HG02678 (cell line): ENCODE measurements around the gene IFNLR1.

Experiments
- ATAC-seq: cut with Tn5 transposase; IDR thresholded peaks from one replicate; pipeline ENCODE4 v1.9.1; 2021; ENCODE audit warnings: mild to moderate bottlenecking, moderate library complexity; ENCODE audit not compliant: unreplicated experiment

IFNLR1 gene

DNA sequence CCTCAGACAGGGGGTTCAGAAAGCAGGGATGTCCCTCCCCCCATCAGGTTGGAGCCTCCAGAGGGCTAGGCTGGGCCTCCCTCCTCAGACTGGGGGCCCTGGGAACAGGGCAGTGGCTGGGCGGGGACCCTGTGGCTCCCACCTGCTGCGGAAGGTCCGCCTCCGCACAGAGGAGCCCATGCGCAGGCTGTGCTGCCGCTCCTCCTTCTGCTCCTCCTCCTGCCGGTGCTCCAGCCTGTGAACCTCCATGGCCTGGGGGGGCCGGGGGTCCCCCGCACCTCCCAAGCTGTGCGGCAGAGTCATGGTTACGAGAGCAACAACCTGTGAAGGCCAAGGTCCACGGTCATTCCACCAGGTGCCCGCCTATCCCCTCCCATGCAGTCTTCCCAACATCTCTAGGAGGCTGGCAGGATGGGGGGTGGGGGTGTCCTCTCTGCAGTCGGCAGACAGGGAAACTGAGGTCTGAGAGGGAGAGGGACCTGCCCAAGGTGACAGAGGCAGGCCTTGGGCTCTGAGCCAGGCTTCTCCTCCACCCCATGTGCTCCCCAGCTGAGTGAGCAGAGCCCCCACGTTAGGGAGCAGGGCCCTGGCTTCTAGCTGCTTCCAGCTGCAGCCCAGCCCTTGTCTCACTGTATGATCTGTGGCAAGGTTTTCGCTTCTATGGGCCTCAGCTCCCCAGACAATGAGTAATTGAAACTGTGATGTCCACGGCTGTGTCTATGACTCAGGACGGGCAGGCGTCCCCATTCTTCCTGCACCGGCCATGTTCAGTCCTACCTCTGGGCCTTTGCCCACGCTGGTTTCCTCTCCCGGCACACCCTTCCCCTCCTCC is 78.5 kb downstream of the IFNLR1 start:
- ATAC-seq, result no peak

DNA sequence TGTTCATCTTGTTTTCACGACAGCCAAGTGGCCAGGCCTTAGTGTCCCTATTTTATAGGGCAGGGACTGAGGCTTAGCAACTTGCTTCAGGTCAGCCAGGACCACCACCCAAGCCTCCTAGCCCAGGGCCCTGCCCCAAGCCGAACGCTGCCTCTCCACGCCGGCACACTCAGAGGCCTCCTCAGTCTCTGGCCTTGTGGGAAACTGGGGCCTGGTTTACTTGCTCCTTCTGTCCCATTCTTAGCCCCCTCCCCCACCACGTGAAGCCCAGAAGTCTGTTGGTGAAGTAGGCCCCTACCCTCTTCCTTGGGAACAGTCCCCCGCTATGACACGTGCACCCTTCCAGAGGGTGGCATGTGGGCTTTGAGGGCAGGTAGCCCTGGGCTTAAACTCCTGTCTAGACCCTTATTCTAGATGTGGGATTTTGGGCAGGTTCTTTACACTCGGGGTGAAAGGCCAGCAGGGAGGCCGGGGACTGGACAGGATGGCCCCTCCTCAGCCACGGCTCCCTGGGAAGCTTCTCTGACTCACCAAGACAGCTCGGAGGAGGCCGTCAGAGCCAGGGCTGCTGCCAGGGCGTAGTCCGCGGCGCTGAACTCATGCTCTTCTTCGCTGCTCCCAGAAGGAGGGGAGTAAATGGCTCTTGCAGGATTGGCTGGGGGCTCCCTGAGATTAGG is 79.5 kb downstream of the IFNLR1 start:
- ATAC-seq, result no peak

DNA sequence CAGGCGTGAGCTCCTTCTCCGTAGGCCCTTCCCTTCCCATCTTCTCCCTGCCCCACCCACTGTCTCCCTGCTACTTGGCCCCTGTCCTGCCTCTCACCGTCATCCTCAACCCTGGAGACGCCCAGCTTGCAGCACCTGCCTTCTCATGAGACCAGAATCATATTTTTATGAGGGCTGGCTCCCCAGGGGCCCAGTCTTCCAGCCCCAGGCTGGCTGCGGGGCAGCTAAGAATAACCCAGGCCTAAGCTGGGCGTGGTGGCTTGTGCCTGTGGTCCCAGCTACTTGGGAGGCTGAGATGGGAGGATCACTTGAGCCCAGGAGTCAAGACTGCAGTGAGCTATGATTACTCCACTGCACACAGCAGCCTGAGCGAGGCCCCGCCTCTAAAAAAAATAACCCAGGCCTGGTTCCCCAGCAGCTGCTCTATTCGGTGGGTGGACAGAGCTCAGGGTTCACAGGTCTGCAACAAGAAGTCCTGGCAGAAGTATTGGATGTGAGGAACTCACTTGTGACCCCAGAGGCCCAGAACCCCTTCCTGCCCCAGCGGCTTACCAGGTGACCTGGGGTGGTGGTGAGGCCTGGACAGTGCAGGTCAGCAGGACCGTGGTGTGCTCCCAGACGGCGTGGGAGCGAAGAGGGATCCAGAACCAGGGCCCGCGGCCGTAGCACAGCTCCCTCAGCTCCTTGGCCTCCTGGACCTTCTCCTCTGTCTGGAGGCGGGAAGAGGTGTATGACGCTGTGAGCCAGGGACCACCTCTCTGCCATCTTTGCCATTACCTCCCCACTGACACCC is 81.5 kb downstream of the IFNLR1 start:
- ATAC-seq, result no peak

DNA sequence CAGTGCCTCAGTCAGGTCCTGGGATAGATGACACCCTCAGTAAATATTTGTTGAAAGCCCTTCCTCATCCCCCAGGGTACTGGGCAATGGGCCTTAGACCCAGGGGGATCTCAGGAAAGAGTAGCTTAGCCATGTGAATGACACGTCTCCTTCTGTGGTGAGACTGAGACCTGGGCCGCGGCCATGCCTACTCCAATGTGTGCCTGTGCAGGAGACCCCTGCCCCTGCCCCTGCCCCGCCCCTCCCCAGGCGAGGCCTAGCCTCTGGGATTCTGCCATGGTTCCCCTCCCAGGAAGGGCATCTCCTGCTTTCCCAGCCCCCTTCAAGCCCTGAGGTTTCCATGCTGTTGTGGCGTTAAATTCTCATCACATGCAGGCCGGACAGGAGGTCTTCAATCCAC is 82.2 kb downstream of the IFNLR1 start:
- ATAC-seq, result no peak
